Fibroblast of lung (primary cell): Measurements from ENCODE around the gene KRT80. TPM values are rescaled to one million over a fixed set of nuclear protein-coding genes. Genes with fewer than 3 reads are reported as not detected.

ENCODE experiments used
- DNase-seq, 2 donors: peaks; one replicate each; pipeline versions ENCODE4 v3.0.0 to v3.0.0-alpha.2; 2010; ENCODE audit warnings: low read depth in 2 of 2
- H2AFZ ChIP-seq: 2 replicates; pipeline ENCODE4 v1.5.1; 2012; ENCODE audit warnings: low read length, control low read depth, inconsistent platforms
- H3K27ac ChIP-seq: 2 replicates; pipeline ENCODE4 v1.5.1; 2011; ENCODE audit warnings: low read length, control low read depth; ENCODE audit not compliant: insufficient read depth
- H3K27me3 ChIP-seq: 2 replicates; pipeline ENCODE4 v1.5.1; 2011; ENCODE audit warnings: mild to moderate bottlenecking, low read length; ENCODE audit not compliant: control insufficient read depth, insufficient read depth
- H3K36me3 ChIP-seq: 2 replicates; pipeline ENCODE4 v1.5.1; 2011; ENCODE audit warnings: low read length; ENCODE audit not compliant: control insufficient read depth, insufficient read depth
- H3K4me1 ChIP-seq: 2 replicates; pipeline ENCODE4 v1.5.1; 2011; ENCODE audit warnings: low read length; ENCODE audit not compliant: control insufficient read depth, insufficient read depth; ENCODE audit errors: extremely low read depth
- H3K4me2 ChIP-seq: 2 replicates; pipeline ENCODE4 v1.5.1; 2011; ENCODE audit warnings: low read length, control low read depth; ENCODE audit not compliant: insufficient read depth; ENCODE audit errors: extremely low read depth
- H3K4me3 ChIP-seq, 4 experiments: fragments of 200-600 bp in 1 of 4; sonication (generic) in 1 of 4; replicated peaks in 1 of 4; 2 replicates each; pipeline ENCODE4 v1.5.1; 2011 to 2016; ENCODE audit warnings: low read length in 4 of 4, low read depth in 3 of 4, mild to moderate bottlenecking in 3 of 4, control low read depth in 2 of 4, inconsistent platforms in 1 of 4, mixed read lengths in 1 of 4; ENCODE audit not compliant: insufficient read depth in 1 of 4; ENCODE audit errors: control extremely low read depth in 1 of 4
- H3K79me2 ChIP-seq: 2 replicates; pipeline ENCODE4 v1.5.1; 2012; ENCODE audit warnings: mild to moderate bottlenecking, low read length, inconsistent platforms; ENCODE audit not compliant: control insufficient read depth, insufficient read depth
- H3K9ac ChIP-seq: 2 replicates; pipeline ENCODE4 v1.5.1; 2011; ENCODE audit warnings: mild to moderate bottlenecking, low read length, control low read depth; ENCODE audit not compliant: insufficient read depth
- H3K9me3 ChIP-seq: 2 replicates; pipeline ENCODE4 v1.5.1; 2012; ENCODE audit warnings: low read depth, low read length; ENCODE audit not compliant: control insufficient read depth, insufficient read depth
- H4K20me1 ChIP-seq: 2 replicates; pipeline ENCODE4 v1.5.1; 2011; ENCODE audit warnings: low read length; ENCODE audit not compliant: control insufficient read depth, insufficient read depth; ENCODE audit errors: extremely low read depth
- EZH2 ChIP-seq: IDR thresholded peaks from 2 replicates; pipeline ENCODE4 v1.5.1; 2012; ENCODE audit warnings: low read length, control low read depth, mild to moderate bottlenecking; ENCODE audit errors: missing control alignments
- polyA plus RNA-seq, 2 donors: library from polyadenylated mRNA; depleted of rRNA in 1 of 2; stranded (reverse) in 1 of 2; unstranded in 1 of 2; fragments of >200 nt; gene quantifications; 2 replicates each; pipeline ENCODE4 v1.2.1, GENCODE V29; 2011 to 2012; ENCODE audit warnings: missing spikeins in 1 of 2
- total RNA-seq: library from RNA; depleted of rRNA; stranded (reverse); fragments of >200 nt; gene quantifications from 2 replicates; pipeline ENCODE4 v1.2.1, GENCODE V29; 2014
- TF ChIP-seq, protein P1 (sequence below), 2 donors: IDR thresholded peaks in 1 of 2; conservative IDR thresholded peaks in 1 of 2; 1 replicate in 1 of 2; 2 replicates in 1 of 2; pipeline ENCODE4 v1.5.1; 2011 to 2012; ENCODE audit warnings: low read length in 2 of 2, control low read depth in 1 of 2, inconsistent platforms in 1 of 2, low read depth in 1 of 2, mild to moderate bottlenecking in 1 of 2

The KRT80 gene
- total and polyA plus RNA-seq, 2 donors (not counting 1 experiment from before 2014, with no cell fraction given): 0.17 to 1.0 TPM

DNA sequence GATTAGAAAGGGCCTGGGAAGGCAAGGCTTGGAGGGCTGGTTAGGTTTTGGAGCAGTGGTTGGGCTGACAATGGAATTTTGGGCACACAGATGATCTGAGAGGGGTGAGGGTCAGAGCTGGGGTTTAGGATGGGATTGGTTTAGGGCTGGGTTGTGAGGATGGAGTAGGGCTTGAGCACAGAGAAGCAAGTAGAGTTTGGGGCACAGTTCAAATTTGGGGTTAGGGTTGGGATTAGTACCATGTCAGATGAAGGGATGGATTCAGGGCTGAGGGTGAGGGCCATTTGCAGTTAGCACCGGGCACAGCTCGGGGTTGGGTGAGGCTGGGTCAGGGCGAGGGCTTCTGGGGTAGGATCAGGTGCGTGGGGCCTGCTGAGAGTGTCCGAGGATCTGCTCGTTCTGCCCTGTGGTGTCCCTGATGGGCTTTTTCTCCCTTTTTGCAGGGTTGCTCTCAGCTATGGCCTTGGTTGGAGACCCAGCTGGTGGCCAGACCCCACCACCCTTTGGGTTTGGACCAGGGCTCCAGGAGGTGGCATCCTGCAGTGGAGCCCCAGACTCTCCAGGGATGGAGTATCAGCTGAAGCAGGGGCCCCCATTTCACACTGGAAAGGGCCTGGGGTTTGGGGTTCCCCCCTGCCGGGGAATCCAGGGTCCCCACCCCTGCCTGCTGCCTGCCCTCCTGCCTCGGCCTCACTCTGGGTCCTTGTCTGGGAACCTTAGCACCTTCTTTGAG is 45.6 kb downstream of the KRT80 start:
- TF ChIP-seq EZH2: no peak
- TF ChIP-seq, protein P1, sequence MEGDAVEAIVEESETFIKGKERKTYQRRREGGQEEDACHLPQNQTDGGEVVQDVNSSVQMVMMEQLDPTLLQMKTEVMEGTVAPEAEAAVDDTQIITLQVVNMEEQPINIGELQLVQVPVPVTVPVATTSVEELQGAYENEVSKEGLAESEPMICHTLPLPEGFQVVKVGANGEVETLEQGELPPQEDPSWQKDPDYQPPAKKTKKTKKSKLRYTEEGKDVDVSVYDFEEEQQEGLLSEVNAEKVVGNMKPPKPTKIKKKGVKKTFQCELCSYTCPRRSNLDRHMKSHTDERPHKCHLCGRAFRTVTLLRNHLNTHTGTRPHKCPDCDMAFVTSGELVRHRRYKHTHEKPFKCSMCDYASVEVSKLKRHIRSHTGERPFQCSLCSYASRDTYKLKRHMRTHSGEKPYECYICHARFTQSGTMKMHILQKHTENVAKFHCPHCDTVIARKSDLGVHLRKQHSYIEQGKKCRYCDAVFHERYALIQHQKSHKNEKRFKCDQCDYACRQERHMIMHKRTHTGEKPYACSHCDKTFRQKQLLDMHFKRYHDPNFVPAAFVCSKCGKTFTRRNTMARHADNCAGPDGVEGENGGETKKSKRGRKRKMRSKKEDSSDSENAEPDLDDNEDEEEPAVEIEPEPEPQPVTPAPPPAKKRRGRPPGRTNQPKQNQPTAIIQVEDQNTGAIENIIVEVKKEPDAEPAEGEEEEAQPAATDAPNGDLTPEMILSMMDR (conservative IDR thresholded peaks at IDR 0.05 in 1 of 2, IDR thresholded peaks at IDR 0.05 in 1 of 2; ENCODE audit: low read depth in 1 of 2, low read length in 2 of 2): no peak
- Histone ChIP-seq H3K27me3 (no peaks in the 10 kb centered on the region), H3K4me1 (peaks cover 28% of the 10 kb centered on the region), H3K79me2 (no peaks in the 10 kb centered on the region), H3K9ac (peak overlapping the region; percentile 50), H3K4me2 (no peak overlapping the region), H3K9me3 (no peaks in the 10 kb centered on the region), H4K20me1 (no peaks in the 10 kb centered on the region), H3K36me3 (no peaks in the 10 kb centered on the region), H3K4me3 (no peak overlapping the region), H3K27ac (peak overlapping the region; percentile 96), H2AFZ (no peak overlapping the region)
- DNase-seq: no peak

DNA sequence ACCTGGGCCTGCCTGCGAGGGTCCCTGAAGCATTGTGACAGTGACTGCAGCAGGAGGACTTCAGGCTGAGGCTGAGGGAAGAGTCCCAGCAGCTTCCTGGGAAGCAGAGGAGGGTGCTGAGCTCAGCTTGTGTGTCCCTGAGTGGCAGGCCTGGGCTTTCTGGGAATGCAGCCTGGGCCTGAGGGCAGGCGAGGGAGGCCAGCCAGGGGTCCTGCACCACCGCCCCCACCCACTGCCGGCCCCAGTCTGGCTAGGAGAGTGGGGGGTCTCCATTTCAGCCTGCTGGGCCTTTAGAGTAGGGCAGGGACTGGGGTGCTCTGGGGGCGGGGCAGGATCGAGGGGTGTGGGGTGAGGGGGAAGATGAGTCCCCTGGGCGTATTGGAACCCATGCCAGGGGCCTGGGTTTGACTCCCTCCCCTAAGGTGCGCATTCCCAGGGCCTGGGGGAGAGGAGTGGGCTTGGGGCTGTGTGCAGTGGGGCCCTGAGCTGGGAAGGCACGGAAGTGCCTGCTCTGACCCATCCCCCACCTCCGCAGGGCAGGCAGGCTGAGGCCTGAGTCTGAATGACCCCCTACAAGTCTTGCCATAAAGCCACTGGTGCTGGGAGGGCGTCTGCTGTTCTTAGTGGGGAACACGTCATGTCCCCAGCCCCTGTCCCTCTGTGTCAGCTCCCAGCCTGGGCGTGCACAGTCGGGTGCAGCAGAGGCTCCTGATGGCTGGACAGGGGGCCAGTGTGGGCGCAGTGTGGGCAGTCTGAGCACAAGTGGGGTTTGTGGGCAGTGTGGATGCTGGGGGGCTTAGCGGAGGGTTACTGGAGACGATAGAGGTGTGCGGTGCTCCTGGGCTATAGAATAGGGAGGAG is 46.4 kb downstream of the KRT80 start:
- TF ChIP-seq EZH2: no peak
- TF ChIP-seq, protein P1 (conservative IDR thresholded peaks at IDR 0.05 in 1 of 2, IDR thresholded peaks at IDR 0.05 in 1 of 2; ENCODE audit: low read depth in 1 of 2, low read length in 2 of 2): no peak
- H3K9ac ChIP-seq: no peak overlapping the region

DNA sequence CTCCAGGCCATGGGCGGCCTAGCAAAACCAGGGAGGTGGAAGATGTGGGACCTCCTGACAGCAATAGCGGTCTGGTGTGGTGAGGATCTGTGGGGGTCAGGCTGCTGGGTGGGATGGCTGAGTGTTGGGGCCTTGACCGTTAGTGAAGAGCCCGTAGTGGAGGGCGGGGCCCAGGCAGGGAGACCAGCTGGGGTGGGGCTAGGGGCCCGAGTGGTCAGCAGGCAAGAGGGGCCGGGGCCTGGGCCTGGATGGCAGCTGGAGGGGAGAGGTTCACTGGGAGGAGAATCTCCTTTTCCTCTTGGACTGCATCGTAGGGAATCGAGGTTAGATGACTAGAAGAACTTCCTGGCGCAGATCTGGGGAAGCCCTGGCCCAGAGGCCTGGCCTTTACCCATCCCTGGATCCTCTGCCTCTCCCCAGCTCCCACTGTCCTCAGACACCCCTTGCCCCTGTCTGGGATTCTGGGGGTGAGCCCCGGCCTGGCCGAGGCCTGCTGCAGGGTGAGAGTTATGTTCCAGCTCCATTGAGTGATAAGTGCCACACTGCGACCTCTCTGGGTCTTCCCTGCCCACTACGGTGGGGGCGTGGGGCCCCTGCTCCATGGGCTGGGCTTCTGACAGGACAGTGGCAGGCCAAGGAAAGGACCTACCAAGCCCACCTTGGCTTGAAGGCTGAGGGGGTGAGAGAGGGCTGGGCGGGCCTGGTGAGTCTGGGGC is 47.1 kb downstream of the KRT80 start:
- Histone ChIP-seq H3K36me3 (no peaks in the 10 kb centered on the region), H3K4me3 (no peak overlapping the region), H3K4me2 (no peak overlapping the region), H3K79me2 (no peaks in the 10 kb centered on the region), H3K27me3 (no peaks in the 10 kb centered on the region), H3K9me3 (no peaks in the 10 kb centered on the region), H3K4me1 (peaks cover 28% of the 10 kb centered on the region), H4K20me1 (no peaks in the 10 kb centered on the region), H3K9ac (no peak overlapping the region), H2AFZ (no peak overlapping the region), H3K27ac (peak overlapping the region; percentile 35)
- TF ChIP-seq EZH2: no peak
- TF ChIP-seq, protein P1 (conservative IDR thresholded peaks at IDR 0.05 in 1 of 2, IDR thresholded peaks at IDR 0.05 in 1 of 2; ENCODE audit: low read depth in 1 of 2, low read length in 2 of 2): no peak
- DNase-seq: no peak

More for the DNA sequence above, 46.4 kb downstream of the KRT80 start:
- Histone ChIP-seq H3K36me3 (no peaks in the 10 kb centered on the region), H3K4me2 (no peak overlapping the region), H3K79me2 (no peaks in the 10 kb centered on the region), H4K20me1 (no peaks in the 10 kb centered on the region), H3K9me3 (no peaks in the 10 kb centered on the region), H3K27me3 (no peaks in the 10 kb centered on the region), H3K27ac (peak overlapping the region; percentile 96), H2AFZ (no peak overlapping the region), H3K4me1 (peaks cover 28% of the 10 kb centered on the region), H3K4me3 (no peak overlapping the region)
- no peak for DNase-seq
